ENCODE measurements around the gene PAX3.

GRCh38 chr2:222315443-222316121, 16.8 kb upstream of the PAX3 start:
- no peak for TF ChIP-seq CTCF (IDR thresholded peaks at IDR 0.05)
- no peak for TF ChIP-seq POLR2AphosphoS5 (IDR thresholded peaks at IDR 0.05; ENCODE audit: insufficient read depth in 1 of 2, low read depth in 1 of 2)

Measured in vagina (tissue), 2 donors.